Astrocyte of the hippocampus (primary cell): ENCODE measurements around the gene ARFGEF3.

Source experiments
- DNase-seq: peaks from one replicate; pipeline ENCODE4 v3.0.0; 2011; ENCODE audit warnings: low read depth, low spot score

Gene ARFGEF3

GRCh38 chr6:138307352-138307751 lies 145.6 kb downstream of the ARFGEF3 start:
- no peak for DNase-seq

GRCh38 chr6:138307816-138308730 lies 146.3 kb downstream of the ARFGEF3 start:
- peak; percentile 52 for DNase-seq

DNA sequence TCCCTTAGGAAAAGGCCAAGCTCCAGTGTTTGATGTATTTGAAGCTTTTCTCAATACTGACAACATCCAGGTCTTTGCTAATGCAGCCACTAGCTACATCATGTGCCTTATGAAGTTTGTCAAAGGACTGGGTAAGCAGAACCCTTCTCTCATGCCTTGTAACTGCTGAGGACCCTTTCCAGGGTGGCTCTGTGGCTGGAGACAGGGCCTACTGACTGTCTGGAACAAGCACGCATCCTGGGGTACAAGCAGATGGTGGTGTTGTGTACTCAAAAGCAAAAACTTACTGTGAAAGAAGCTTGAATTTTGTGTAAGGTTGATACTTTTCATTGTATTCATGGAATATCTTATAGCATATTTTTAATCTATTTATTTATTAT lies 147.0 kb downstream of the ARFGEF3 start:
- no peak for DNase-seq

DNA sequence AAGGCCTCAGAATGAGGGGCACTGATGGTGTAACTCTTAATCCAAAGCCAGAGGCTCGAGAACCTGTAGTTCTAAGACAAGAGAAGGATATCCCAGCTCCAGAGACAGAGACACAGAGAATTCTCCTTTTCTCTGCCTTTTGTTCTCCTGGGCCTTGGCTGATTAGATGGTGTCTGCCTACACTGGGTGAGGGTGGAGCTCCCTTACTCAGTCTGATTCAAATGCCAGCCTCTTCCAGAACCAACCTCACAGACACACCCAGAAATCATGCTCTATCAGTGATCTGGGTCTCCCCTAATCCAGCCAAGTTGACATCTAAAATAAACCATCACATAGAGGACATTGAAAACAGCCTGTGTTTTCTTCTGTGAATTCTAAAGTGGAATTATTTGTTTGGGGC lies 148.0 kb downstream of the ARFGEF3 start:
- no peak for DNase-seq

DNA sequence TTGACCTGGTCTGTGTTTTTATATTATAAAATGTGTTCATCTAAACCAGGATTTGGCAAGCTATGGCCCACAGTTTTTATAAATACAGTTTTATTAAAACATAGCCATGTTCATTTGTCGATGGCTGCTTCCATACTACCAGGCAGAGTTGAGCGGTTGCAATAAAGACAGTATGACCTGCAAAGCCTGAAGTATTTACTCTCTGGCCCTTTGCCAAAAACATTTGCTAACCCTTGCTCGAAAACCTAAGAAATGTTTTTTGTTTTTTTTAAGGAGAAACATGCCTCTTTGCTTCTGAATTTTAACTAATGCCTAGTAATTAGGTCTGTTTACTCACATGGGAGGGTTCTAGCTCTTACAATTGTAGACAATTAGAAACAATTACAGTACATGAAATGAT lies 148.6 kb downstream of the ARFGEF3 start:
- DNase-seq = no peak

DNA sequence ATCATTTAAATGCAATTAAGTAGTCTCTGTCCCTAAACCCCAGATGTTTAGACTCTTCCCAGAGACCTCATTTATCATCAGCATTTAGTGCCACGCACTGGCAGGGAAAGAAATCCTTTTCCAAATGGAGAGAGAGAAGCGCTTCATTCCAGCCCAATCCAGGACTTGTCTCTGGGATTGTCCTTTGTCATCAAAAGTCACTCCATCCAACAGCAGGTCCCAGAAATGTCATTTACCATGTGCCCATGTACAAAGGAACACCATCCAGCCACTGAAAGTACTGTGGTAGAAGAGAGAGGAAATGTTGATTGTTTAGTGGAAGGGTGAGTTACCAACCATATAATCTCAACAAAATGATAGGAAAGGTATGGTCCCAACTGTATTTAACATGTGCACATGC lies 149.1 kb downstream of the ARFGEF3 start:
- no peak for DNase-seq

DNA sequence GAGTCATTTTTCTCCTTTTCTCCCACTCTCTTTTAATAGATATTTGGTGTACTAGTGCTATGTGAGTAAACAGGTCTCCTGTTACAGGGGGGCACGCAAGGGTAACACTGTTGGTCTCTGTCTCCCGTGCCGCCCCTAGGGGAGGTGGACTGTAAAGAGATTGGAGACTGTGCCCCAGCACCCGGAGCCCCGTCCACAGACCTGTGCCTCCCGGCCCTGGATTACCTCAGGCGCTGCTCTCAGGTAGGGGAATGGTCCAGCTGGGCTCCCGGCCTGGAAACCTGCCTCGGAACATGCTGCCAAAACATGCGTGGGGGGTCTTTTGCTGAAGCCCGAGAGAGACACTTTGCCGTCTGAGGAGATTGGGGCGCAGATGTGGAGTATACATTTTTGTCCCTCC lies 149.5 kb downstream of the ARFGEF3 start:
- no peak for DNase-seq

DNA sequence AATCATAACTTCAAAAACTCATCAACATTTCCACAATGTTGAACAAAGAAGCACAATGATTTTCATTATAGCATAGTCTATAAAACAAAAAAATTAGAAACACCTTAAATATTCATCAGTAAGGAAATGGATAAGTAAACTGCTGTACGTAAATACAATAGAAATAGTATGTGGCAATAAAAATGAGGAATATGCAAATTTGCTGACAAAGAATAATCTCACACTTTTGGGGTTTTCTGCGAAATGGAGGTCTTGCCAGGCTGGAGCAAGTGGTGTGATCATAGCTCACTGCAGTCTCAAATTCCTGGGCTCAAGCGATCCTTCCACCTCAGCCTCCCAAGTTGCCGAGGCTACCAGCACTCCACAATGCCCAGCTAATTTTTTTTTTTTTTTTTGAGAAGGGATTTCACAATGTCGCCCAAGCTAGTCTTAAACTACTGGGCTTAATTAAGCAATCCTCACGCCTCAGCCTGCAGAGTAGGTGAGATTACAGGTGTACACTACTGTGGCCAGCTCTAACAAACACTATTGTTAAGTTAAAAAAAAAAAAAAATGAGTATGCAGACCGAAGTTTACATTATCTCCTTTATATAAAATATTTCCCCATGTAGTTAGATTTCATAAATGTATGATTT lies 157.1 kb downstream of the ARFGEF3 start:
- no peak for DNase-seq

DNA sequence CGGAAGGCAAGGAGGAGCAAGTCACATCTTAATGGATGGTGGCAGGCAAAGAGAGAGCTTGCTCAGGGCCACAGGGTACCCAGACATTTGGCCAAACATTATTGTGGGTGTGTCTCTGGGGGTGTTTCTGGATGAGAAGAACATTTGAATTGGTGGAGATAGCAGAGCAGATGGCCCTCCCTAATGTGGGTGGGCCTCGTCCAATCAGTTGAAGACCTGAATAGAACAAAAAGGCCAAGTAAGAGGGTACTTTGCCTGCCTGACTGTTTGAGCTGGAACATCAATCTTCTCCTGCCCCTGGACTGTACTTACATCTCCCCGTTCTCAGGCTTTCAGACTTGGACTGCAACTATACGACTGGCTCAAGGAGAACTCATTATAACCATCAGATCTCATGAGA lies 160.2 kb downstream of the ARFGEF3 start:
- DNase-seq = no peak

DNA sequence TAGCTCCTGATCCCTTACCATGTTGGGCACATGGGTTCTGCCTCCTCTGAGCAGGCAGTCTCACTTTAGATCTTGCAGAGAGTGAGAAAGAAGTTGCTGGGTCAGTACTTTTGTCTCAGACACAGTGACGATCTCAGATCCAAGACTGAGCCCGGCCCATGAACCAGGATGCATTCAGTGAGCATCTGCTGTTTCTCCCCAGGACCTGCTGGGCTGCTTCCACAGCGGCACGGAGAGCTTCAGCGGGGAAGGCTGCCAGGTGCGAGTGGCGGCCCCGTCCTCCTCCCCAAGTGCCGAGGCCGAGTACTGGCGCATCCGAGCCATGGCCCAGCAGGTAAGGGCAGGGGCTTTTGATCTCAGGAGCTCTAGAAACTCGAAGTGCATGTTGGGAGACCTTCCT lies 162.1 kb downstream of the ARFGEF3 start:
- DNase-seq = no peak

DNA sequence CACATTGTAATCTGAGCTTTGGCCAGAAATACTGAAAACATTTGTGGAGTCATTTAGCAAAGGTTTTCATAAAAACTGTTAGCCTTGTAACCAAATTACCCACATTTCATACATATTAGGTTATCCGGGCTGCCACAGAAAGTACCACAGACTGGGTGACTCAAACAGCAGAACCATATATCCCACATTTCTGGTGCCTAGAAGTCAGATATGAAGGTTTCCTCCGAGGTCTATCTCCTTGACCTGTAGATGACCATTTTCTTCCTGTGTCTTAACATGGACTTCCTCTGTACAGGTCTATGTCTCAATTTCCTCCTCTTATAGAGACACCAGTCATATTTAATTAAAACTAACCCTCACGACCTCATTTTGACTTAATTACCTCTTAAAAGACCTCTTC lies 166.5 kb downstream of the ARFGEF3 start:
- peak; percentile 23 for DNase-seq

GRCh38 chr6:138330763-138331162 lies 169.0 kb downstream of the ARFGEF3 start:
- DNase-seq = no peak

DNA sequence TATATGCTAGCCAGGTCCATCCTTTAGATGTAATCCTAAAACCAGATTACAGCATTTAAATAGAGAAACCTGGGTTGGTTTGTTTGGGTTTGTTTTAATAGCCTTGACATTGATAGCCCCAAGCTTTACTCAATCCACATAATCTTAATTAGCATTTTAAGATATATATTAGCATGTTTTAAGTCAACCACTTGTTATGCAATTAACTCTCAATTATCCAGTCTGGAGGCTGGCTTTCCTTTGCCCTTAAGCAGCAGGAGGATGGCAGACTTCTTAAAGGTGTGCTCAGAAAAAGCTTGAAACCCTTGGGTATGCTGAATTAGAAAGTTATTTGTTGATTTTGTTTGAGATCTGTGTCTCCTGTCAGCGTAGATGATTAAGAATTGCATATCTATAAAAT lies 169.7 kb downstream of the ARFGEF3 start:
- DNase-seq = no peak

- no peak for DNase-seq
Observed at GRCh38 chr6:138331984-138332383, 170.2 kb downstream of the ARFGEF3 start.

DNA sequence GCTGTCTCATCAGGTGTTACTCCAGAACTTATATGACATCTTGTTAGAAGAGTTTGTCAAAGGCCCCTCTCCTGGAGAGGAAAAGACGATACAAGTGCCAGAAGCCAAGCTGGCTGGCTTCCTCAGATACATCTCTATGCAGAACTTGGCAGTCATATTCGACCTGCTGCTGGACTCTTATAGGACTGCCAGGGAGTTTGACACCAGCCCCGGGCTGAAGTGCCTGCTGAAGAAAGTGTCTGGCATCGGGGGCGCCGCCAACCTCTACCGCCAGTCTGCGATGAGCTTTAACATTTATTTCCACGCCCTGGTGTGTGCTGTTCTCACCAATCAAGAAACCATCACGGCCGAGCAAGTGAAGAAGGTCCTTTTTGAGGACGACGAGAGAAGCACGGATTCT lies 172.3 kb downstream of the ARFGEF3 start:
- DNase-seq = no peak

GRCh38 chr6:138334963-138335362 lies 173.2 kb downstream of the ARFGEF3 start:
- DNase-seq = no peak

DNA sequence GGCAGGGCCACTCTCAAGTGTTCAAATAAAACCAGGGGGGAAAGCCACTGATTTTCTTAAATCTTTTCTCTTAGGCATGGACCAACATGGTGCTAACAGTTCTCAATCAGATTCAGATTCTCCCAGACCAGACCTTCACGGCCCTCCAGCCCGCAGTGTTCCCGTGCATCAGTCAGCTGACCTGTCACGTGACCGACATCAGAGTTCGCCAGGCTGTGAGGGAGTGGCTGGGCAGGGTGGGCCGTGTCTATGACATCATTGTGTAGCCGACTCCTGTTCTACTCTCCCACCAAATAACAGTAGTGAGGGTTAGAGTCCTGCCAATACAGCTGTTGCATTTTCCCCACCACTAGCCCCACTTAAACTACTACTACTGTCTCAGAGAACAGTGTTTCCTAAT lies 174.5 kb downstream of the ARFGEF3 start:
- no peak for DNase-seq

- no peak for DNase-seq
Observed at GRCh38 chr6:138337076-138337475, 175.3 kb downstream of the ARFGEF3 start.

DNA sequence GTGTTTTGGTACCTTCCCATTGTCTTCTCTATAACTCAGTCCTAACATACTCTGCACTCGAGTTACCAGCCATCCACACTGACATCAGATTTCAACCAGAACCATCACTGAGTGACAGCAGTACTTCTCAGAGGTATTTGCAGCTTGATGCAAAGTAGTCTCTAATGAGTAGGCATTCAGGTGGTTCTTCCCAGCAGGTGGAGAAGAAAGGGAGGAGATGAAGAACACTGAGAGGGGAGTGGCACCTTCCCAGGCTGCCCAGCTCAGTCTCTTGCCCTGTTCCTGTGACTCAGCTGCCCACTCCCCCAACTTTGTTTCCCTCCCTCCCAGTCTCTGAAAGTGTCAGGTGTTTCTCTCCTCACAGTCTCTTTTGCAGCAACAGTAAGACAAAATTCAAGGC lies 177.3 kb downstream of the ARFGEF3 start:
- no peak for DNase-seq

DNA sequence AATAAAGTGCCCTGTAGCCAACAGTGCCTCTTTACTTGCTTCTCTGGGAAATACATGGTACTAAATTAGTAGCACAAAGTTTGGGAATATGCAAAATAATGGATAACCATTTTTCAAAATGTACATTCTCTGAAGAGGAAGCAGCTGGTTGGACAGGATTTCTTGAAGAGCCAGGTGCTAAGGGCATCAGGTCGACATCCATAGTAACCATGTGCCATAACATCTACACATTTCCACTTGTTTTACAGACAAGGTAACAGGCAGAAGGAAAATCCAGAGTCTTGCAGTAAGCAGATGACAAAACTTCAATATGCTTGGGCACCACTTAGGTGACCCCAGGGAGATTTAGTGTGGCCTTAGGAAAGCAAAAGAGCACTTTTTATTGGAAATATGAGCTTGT lies 179.4 kb downstream of the ARFGEF3 start:
- DNase-seq = no peak

- no peak for DNase-seq
Observed at GRCh38 chr6:138343112-138343511, 181.4 kb downstream of the ARFGEF3 start.

- no peak for DNase-seq
Observed at GRCh38 chr6:138345565-138346285, 184.0 kb downstream of the ARFGEF3 start.
